ENCODE results near the gene MRPS23. TPM values are rescaled to one million over a fixed set of nuclear protein-coding genes. Genes with fewer than 3 reads are reported as not detected.

MRPS23 gene
- total and polyA plus RNA-seq, 2 of the 13 experiments (the other 11 are each of a cell fraction or from before 2014, with no cell fraction given) = 63.2 to 181 TPM

GRCh38 chr17:57849874-57850754 is at the start of gene MRPS23 (continued):
- peak; percentile 97 for TF ChIP-seq RELA (CRISPR knock-in tag; IDR thresholded peaks at IDR 0.05)
- peak; percentile 96 for TF ChIP-seq ZFP36L1 (CRISPR knock-in tag; IDR thresholded peaks at IDR 0.05)
- no peak; the same call in 1 of the 2 replicates for TF ChIP-seq ZNF563 (CRISPR knock-in tag; IDR thresholded peaks at IDR 0.05)
- TF ChIP-seq ZMYM4 (CRISPR knock-in tag; IDR thresholded peaks at IDR 0.05) = peak; percentile 93
- peak; percentile 92 for TF ChIP-seq FOXJ3 (CRISPR knock-in tag; IDR thresholded peaks at IDR 0.05; ENCODE audit: borderline replicate concordance)
- TF ChIP-seq ZNF839 (CRISPR knock-in tag; IDR thresholded peaks at IDR 0.05; ENCODE audit: borderline replicate concordance) = peak; percentile 99; the same call in 1 of the 2 replicates
- TF ChIP-seq MATR3 (CRISPR knock-in tag; IDR thresholded peaks at IDR 0.05) = no peak
- peak; percentile 66; the same call in 1 of the 2 replicates for TF ChIP-seq TFAP4 (IDR thresholded peaks at IDR 0.05; ENCODE audit: borderline replicate concordance, low read depth)
- 0 out of 2 replicates have a peak, but pooled peaks have one; percentile 62 for TF ChIP-seq FOXC1 (CRISPR knock-in tag; IDR thresholded peaks at IDR 0.05; ENCODE audit: borderline replicate concordance)
- no peak for TF ChIP-seq ADNP (CRISPR knock-in tag; IDR thresholded peaks at IDR 0.05)
- no peak for TF ChIP-seq ZNF432 (CRISPR knock-in tag; IDR thresholded peaks at IDR 0.05; ENCODE audit: borderline replicate concordance)
- TF ChIP-seq TBP (CRISPR knock-in tag; IDR thresholded peaks at IDR 0.05) = peak; percentile 89; the same call in 1 of the 2 replicates
- peak; percentile 87 for TF ChIP-seq PAXIP1 (CRISPR knock-in tag; conservative IDR thresholded peaks at IDR 0.05)
- 0 out of 2 replicates have a peak, but pooled peaks have one; percentile 7 for TF ChIP-seq SOX13 (IDR thresholded peaks at IDR 0.05)
- TF ChIP-seq SOX13 (CRISPR knock-in tag; conservative IDR thresholded peaks at IDR 0.05 in 1 of 2, IDR thresholded peaks at IDR 0.05 in 1 of 2) = peak in 1 of 2 experiments; percentile 83; a peak in 2 of 4 replicates
- no peak for TF ChIP-seq NR2F6 (IDR thresholded peaks at IDR 0.05)
- peak; percentile 86 for TF ChIP-seq NR2F6 (CRISPR knock-in tag; IDR thresholded peaks at IDR 0.05)
- TF ChIP-seq TERF1 (CRISPR knock-in tag; IDR thresholded peaks at IDR 0.05) = no peak
- no peak for TF ChIP-seq MAFG (CRISPR knock-in tag; IDR thresholded peaks at IDR 0.05)
- peak; percentile 97 for TF ChIP-seq RNF219 (CRISPR knock-in tag; IDR thresholded peaks at IDR 0.05)

Data from HepG2 (cell line).